Measurements from ENCODE around the gene BPIFB6.

Gene BPIFB6

GRCh38 chr20:33093582-33093981, 62.1 kb downstream of the BPIFB6 start:
- H3K4me3 ChIP-seq (ENCODE audit: low read length) = no peak overlapping the region
- TF ChIP-seq CTCF (conservative IDR thresholded peaks at IDR 0.05; ENCODE audit: low read length) = no peak
- DNase-seq (ENCODE audit: low read depth) = no peak
